Effector memory CD4-positive, alpha-beta T cell (primary cell): Measurements from ENCODE around the gene HYI.

Experiments
- DNase-seq, 3 donors: peaks; one replicate each; pipeline ENCODE4 v3.0.0-alpha.2; 2020
- H3K27ac ChIP-seq: 2 replicates; pipeline ENCODE4 v1.7.0; 2013; ENCODE audit warnings: mild to moderate bottlenecking, low read length, moderate library complexity; ENCODE audit not compliant: insufficient read depth, poor library complexity, severe bottlenecking
- H3K27me3 ChIP-seq: replicated peaks from 2 replicates; pipeline ENCODE4 v1.7.0; 2013; ENCODE audit warnings: mild to moderate bottlenecking, low read length; ENCODE audit not compliant: insufficient read depth, control insufficient read depth, poor library complexity, severe bottlenecking
- H3K36me3 ChIP-seq: 2 replicates; pipeline ENCODE4 v1.7.0; 2013; ENCODE audit warnings: mild to moderate bottlenecking, low read length, moderate library complexity; ENCODE audit not compliant: control insufficient read depth, insufficient read depth
- H3K4me1 ChIP-seq: 2 replicates; pipeline ENCODE4 v1.7.0; 2013; ENCODE audit warnings: low read length, mild to moderate bottlenecking; ENCODE audit not compliant: control insufficient read depth, insufficient read depth, poor library complexity, severe bottlenecking
- H3K4me3 ChIP-seq: 2 replicates; pipeline ENCODE4 v1.7.0; 2013; ENCODE audit warnings: low read length, low read depth, mild to moderate bottlenecking; ENCODE audit not compliant: insufficient read depth, poor library complexity, severe bottlenecking
- H3K9me3 ChIP-seq: 2 replicates; pipeline ENCODE4 v1.7.0; 2013; ENCODE audit warnings: mild to moderate bottlenecking, low read length, moderate library complexity; ENCODE audit not compliant: control insufficient read depth

Gene HYI

GRCh38 chr1:43431676-43432075 is 22.1 kb downstream of the HYI start:
- no peaks in the 10 kb centered on the region for H3K27me3 ChIP-seq
- H3K36me3 ChIP-seq, result peaks cover 75% of the 10 kb centered on the region
- no peaks in the 10 kb centered on the region for H3K9me3 ChIP-seq
- H3K4me3 ChIP-seq, result no peak overlapping the region
- no peak for DNase-seq
- no peak overlapping the region for H3K27ac ChIP-seq
- H3K4me1 ChIP-seq, result no peaks in the 10 kb centered on the region

GRCh38 chr1:43430831-43431230 is 22.9 kb downstream of the HYI start:
- DNase-seq, result no peak
- Histone ChIP-seq H3K4me1 (no peaks in the 10 kb centered on the region), H3K36me3 (peaks cover 83% of the 10 kb centered on the region), H3K9me3 (no peaks in the 10 kb centered on the region), H3K27ac (no peak overlapping the region), H3K4me3 (no peak overlapping the region), H3K27me3 (no peaks in the 10 kb centered on the region)

DNA sequence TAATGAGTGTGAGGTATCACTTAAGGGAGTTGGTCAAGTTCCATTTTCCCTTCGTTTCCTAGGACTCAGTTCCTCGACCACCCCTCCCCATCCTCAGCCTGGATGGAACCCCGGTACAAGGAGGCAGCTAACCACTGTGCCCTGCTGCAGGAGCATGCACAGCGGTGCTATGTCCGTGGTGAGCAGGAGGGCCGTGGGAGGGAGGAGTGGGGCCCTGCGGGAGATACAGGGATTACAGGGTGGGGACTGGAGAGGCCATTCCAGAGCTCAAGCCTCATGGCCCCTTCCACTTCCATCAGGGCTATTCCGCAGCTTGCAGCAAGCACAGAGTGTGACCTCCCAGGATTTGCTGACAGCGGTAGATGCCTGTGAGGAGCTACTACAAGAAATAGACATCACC is 25.8 kb downstream of the HYI start:
- H3K36me3 ChIP-seq, result peaks cover 90% of the 10 kb centered on the region

DNA sequence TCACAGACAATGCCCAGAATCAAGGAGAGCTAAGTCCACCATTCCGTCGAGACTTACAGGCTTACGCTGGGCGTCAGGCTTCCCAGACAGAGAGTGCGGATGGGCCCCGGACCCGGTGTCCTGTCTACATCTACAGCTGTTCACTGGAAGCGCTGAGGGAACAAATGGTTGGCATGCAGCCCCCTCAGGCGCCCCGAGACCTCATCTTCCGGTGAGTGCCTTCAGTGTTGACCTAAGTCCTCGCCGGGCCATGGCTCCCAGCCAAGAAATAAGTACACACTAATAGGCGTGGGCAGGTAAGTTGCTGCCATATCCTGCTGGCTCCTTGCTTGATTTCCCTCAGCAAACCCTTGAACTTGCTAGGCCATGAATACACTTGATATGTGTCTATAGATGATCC is 26.2 kb downstream of the HYI start:
- Histone ChIP-seq H3K27me3 (no peaks in the 10 kb centered on the region), H3K4me3 (no peak overlapping the region), H3K36me3 (peaks cover 87% of the 10 kb centered on the region), H3K4me1 (no peaks in the 10 kb centered on the region), H3K27ac (no peak overlapping the region), H3K9me3 (no peaks in the 10 kb centered on the region)
- no peak for DNase-seq

More for the DNA sequence above, 25.8 kb downstream of the HYI start:
- Histone ChIP-seq H3K4me1 (no peaks in the 10 kb centered on the region), H3K27me3 (no peaks in the 10 kb centered on the region), H3K27ac (no peak overlapping the region), H3K9me3 (no peaks in the 10 kb centered on the region), H3K4me3 (no peak overlapping the region)
- no peak for DNase-seq

GRCh38 chr1:43426221-43426620 is 27.5 kb downstream of the HYI start:
- Histone ChIP-seq H3K27me3 (no peaks in the 10 kb centered on the region), H3K4me1 (no peaks in the 10 kb centered on the region), H3K4me3 (no peak overlapping the region), H3K36me3 (peaks cover 85% of the 10 kb centered on the region), H3K9me3 (no peaks in the 10 kb centered on the region), H3K27ac (no peak overlapping the region)
- no peak for DNase-seq

DNA sequence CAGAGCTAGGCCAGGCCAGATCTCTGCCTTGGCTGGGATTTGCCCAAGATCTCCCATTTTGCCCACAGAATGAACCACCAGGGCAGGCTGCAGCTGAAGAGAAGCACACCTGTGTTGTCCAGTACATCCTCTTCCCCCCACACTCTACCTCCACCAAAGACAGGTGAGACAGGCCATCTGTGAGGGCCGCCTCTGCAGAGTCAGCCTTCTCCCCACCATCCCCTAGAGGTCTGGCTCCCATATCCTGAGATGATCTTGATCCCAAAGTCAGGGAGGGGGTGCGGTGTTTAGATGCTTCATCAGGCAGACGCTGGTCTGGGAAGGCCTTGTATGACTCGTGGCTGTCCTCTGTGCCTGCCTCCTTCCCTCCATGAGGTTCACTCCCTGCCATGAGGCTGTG is 28.7 kb downstream of the HYI start:
- DNase-seq, result no peak
- peaks cover 85% of the 10 kb centered on the region for H3K36me3 ChIP-seq
- no peak overlapping the region for H3K27ac ChIP-seq
- H3K9me3 ChIP-seq, result no peaks in the 10 kb centered on the region
- no peaks in the 10 kb centered on the region for H3K4me1 ChIP-seq
- no peak overlapping the region for H3K4me3 ChIP-seq
- no peaks in the 10 kb centered on the region for H3K27me3 ChIP-seq

DNA sequence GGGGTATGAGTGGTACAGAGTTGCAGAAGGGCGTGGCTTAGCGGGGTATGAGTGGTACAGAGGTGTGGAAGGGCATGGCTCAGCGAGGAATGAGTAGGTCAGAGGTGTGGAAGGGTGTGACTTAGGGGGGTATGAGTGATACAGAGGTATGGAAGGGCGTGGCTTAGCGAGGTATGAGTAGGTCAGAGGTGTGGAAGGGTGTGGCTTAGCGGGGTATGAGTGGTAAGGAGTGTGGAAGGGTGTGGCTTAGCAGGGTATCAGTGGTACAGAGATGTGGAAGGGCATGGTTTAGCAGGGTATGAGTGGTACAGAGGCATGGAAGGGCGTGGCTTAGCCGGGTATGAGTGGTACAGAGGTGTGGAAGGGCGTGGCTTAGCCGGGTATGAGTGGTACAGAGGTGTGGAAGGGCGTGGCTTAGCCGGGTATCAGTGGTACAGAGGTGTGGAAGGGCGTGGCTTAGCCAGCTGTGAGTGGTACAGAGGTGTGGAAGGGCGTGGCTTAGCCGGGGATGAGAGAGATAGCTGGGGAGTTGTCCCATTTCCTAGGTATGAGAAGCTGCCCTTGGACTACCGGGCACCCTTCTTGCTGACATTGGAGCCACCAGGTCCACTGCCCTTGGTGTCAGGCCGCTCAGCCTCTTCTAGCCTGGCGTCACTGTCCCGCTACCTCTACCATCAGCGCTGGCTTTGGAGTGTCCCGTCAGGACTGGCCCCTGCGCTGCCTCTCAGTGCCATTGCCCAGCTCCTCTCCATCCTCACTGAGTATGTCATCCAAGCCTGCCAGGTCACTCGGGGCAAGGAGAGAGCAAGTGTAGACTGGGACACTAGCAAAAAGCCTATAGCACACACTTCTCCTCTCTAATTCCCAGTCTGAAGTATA is 29.8 kb downstream of the HYI start:
- DNase-seq, result no peak
- Histone ChIP-seq H3K9me3 (no peaks in the 10 kb centered on the region), H3K27me3 (no peaks in the 10 kb centered on the region), H3K27ac (no peak overlapping the region), H3K36me3 (peaks cover 86% of the 10 kb centered on the region), H3K4me3 (no peak overlapping the region), H3K4me1 (no peaks in the 10 kb centered on the region)

DNA sequence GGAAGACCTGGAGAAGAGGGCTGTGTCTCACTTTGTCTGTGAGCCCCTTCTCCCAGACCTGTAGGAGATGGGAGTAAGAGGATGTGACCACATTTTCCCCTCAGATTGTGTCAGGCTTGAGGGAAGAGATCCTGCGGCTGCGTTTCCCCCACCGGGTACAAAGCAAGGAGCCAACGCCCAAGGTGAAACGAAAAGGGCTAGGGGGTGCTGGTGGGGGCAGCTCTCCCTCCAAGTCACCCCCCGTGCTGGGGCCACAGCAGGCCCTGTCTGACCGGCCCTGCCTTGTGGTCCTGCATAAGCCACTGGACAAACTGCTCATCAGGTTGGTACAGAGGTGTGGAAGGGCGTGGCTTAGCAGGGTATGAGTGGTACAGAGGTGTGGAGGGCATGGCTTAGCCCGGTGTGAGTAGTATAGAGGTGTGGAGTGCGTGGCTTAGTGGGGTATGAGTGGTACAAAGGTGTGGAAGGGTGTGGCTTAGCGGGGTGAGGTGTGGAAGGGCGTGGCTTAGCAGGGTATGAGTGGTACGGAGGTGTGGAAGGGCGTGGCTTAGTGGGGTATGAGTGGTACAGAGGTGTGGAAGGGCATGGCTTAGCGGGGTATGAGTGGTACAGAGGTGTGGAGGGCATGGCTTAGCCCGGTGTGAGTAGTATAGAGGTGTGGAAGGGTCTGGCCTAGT is 30.6 kb downstream of the HYI start:
- DNase-seq, result no peak
- Histone ChIP-seq H3K4me3 (no peak overlapping the region), H3K4me1 (no peaks in the 10 kb centered on the region), H3K9me3 (no peaks in the 10 kb centered on the region), H3K27me3 (no peaks in the 10 kb centered on the region), H3K36me3 (peaks cover 84% of the 10 kb centered on the region), H3K27ac (no peak overlapping the region)

- Histone ChIP-seq H3K4me1 (no peaks in the 10 kb centered on the region), H3K9me3 (no peaks in the 10 kb centered on the region), H3K27me3 (no peaks in the 10 kb centered on the region), H3K36me3 (peaks cover 76% of the 10 kb centered on the region), H3K27ac (no peak overlapping the region), H3K4me3 (no peak overlapping the region)
- no peak for DNase-seq
Measured at GRCh38 chr1:43421976-43422750, 31.6 kb downstream of the HYI start.

GRCh38 chr1:43421396-43421795 is 32.3 kb downstream of the HYI start:
- peaks cover 76% of the 10 kb centered on the region for H3K36me3 ChIP-seq
- no peak for DNase-seq

More at GRCh38 chr1:43421396-43421795, 32.3 kb downstream of the HYI start:
- no peaks in the 10 kb centered on the region for H3K9me3 ChIP-seq
- H3K27me3 ChIP-seq, result no peaks in the 10 kb centered on the region
- H3K4me1 ChIP-seq, result no peaks in the 10 kb centered on the region
- no peak overlapping the region for H3K4me3 ChIP-seq
- no peak overlapping the region for H3K27ac ChIP-seq
